Esophagus squamous epithelium (tissue), 4 donors: ENCODE results near the gene PSMD6.

Source experiments
- POLR2A ChIP-seq, 4 donors: fragments of 450-650 bp; IDR thresholded peaks; one replicate each; pipeline ENCODE4 v1.6.1; 2017; ENCODE audit warnings: antibody characterized with exemption in 4 of 4, mild to moderate bottlenecking in 4 of 4, moderate library complexity in 3 of 4
- TF ChIP-seq, protein P1 (sequence below), 6 experiments: fragments of 450-650 bp in 4 of 6; fragments of 200-600 bp in 2 of 6; sonication (generic) in 2 of 6; IDR thresholded peaks; one replicate each; pipeline ENCODE4 v1.5.1; 2016 to 2019; ENCODE audit warnings: antibody characterized with exemption in 6 of 6, mild to moderate bottlenecking in 4 of 6, moderate library complexity in 4 of 6

DNA sequence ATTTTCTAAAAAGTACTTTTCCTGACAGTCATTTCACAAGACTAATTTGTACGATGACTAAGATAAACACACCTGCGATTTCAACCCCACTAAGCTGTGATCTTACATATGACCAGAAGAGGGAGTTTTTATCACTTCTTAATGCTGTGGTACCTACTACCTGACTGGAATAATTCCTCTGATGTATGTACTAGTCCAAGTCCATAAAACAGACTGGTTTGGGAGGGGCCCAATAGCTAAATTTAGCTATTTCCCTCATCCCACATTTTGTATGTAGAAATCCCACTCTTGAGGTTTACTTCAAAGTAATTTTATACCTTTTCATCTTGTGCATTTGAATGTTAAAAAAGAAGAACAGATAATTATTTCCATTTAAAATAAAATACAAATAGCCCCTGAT, 61.4 kb downstream of the PSMD6 start:
- TF ChIP-seq, protein P1, sequence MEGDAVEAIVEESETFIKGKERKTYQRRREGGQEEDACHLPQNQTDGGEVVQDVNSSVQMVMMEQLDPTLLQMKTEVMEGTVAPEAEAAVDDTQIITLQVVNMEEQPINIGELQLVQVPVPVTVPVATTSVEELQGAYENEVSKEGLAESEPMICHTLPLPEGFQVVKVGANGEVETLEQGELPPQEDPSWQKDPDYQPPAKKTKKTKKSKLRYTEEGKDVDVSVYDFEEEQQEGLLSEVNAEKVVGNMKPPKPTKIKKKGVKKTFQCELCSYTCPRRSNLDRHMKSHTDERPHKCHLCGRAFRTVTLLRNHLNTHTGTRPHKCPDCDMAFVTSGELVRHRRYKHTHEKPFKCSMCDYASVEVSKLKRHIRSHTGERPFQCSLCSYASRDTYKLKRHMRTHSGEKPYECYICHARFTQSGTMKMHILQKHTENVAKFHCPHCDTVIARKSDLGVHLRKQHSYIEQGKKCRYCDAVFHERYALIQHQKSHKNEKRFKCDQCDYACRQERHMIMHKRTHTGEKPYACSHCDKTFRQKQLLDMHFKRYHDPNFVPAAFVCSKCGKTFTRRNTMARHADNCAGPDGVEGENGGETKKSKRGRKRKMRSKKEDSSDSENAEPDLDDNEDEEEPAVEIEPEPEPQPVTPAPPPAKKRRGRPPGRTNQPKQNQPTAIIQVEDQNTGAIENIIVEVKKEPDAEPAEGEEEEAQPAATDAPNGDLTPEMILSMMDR (IDR thresholded peaks at IDR 0.05): peak; percentile 52 to 77 (median 63)
- TF ChIP-seq POLR2A (IDR thresholded peaks at IDR 0.05): no peak
